Dendritic cell treated with granulocyte-macrophage colony-stimulating factor and Interleukin-4, amounts not matched to agents 40 ng/mL and 50 ng/mL, for 4 days (primary cell): Measurements from ENCODE around the gene PTCH1.
A peak's percentile ranks its signal among the peaks of the same experiment; 100 is the strongest.

ENCODE experiments used
- H3K27ac Mint-ChIP-seq: one replicate; pipeline ENCODE4 v1.8.0; 2022; ENCODE audit warnings: mild to moderate bottlenecking, mixed read lengths
- H3K27me3 Mint-ChIP-seq: one replicate; pipeline ENCODE4 v1.8.0; 2022; ENCODE audit warnings: mild to moderate bottlenecking, mixed read lengths
- H3K36me3 Mint-ChIP-seq: one replicate; pipeline ENCODE4 v1.8.0; 2022; ENCODE audit warnings: low read depth, mixed read lengths
- H3K4me1 Mint-ChIP-seq: one replicate; pipeline ENCODE4 v1.8.0; 2022; ENCODE audit warnings: low read depth, mixed read lengths
- H3K4me3 Mint-ChIP-seq: one replicate; pipeline ENCODE4 v1.8.0; 2022; ENCODE audit warnings: mild to moderate bottlenecking, moderate library complexity, mixed read lengths
- H3K9me3 Mint-ChIP-seq: one replicate; pipeline ENCODE4 v1.8.0; 2022; ENCODE audit warnings: mixed read lengths
- intact Hi-C: fragments of 100-400 bp; cut with micrococcal nuclease; formaldehyde crosslinking; loops from one replicate; pipeline ENCODE4 v1.15.0; 2022

PTCH1 gene

GRCh38 chr9:95482621-95483020, 34.1 kb downstream of the PTCH1 start:
- intact Hi-C loops, result no loop called here
- no peak overlapping the region for H3K27ac Mint-ChIP-seq
- H3K4me1 Mint-ChIP-seq, result no peaks in the 10 kb centered on the region
- H3K4me3 Mint-ChIP-seq, result no peak overlapping the region
- no peaks in the 10 kb centered on the region for H3K9me3 Mint-ChIP-seq
- peaks cover 32% of the 10 kb centered on the region for H3K27me3 Mint-ChIP-seq
- H3K36me3 Mint-ChIP-seq, result no peaks in the 10 kb centered on the region

- Mint-ChIP-seq H3K4me3 (no peak overlapping the region), H3K9me3 (no peaks in the 10 kb centered on the region), H3K36me3 (no peaks in the 10 kb centered on the region), H3K27me3 (peaks cover 30% of the 10 kb centered on the region), H3K4me1 (no peaks in the 10 kb centered on the region), H3K27ac (no peak overlapping the region)
- intact Hi-C loops, result no loop called here
Measured at GRCh38 chr9:95481000-95481399, 35.8 kb downstream of the PTCH1 start.

- Mint-ChIP-seq H3K27me3 (peaks cover 33% of the 10 kb centered on the region), H3K4me3 (no peak overlapping the region), H3K4me1 (no peaks in the 10 kb centered on the region), H3K27ac (no peak overlapping the region), H3K36me3 (no peaks in the 10 kb centered on the region), H3K9me3 (no peaks in the 10 kb centered on the region)
- intact Hi-C loops, result no loop called here
Measured at GRCh38 chr9:95480346-95480745, 36.4 kb downstream of the PTCH1 start.

GRCh38 chr9:95479330-95479729, 37.4 kb downstream of the PTCH1 start:
- Mint-ChIP-seq H3K4me3 (no peak overlapping the region), H3K9me3 (no peaks in the 10 kb centered on the region), H3K36me3 (no peaks in the 10 kb centered on the region)

GRCh38 chr9:95478335-95478734, 38.4 kb downstream of the PTCH1 start:
- Mint-ChIP-seq H3K27ac (no peak overlapping the region), H3K27me3 (peaks cover 33% of the 10 kb centered on the region), H3K36me3 (no peaks in the 10 kb centered on the region), H3K4me3 (no peak overlapping the region), H3K4me1 (no peaks in the 10 kb centered on the region), H3K9me3 (no peaks in the 10 kb centered on the region)
- intact Hi-C loops, result no loop called here

More at GRCh38 chr9:95479330-95479729, 37.4 kb downstream of the PTCH1 start:
- peaks cover 36% of the 10 kb centered on the region for H3K27me3 Mint-ChIP-seq
- intact Hi-C loops, result no loop called here
- H3K27ac Mint-ChIP-seq, result no peak overlapping the region
- H3K4me1 Mint-ChIP-seq, result no peaks in the 10 kb centered on the region

GRCh38 chr9:95477885-95478284, 38.9 kb downstream of the PTCH1 start:
- Mint-ChIP-seq H3K9me3 (no peaks in the 10 kb centered on the region), H3K36me3 (no peaks in the 10 kb centered on the region), H3K27me3 (peaks cover 31% of the 10 kb centered on the region), H3K4me1 (no peaks in the 10 kb centered on the region), H3K27ac (no peak overlapping the region), H3K4me3 (no peak overlapping the region)
- intact Hi-C loops, result no loop called here

GRCh38 chr9:95477441-95477840, 39.3 kb downstream of the PTCH1 start:
- no peaks in the 10 kb centered on the region for H3K4me1 Mint-ChIP-seq
- no peaks in the 10 kb centered on the region for H3K36me3 Mint-ChIP-seq
- intact Hi-C loops, result no loop called here
- H3K4me3 Mint-ChIP-seq, result no peak overlapping the region
- no peaks in the 10 kb centered on the region for H3K9me3 Mint-ChIP-seq
- H3K27ac Mint-ChIP-seq, result no peak overlapping the region
- H3K27me3 Mint-ChIP-seq, result peaks cover 29% of the 10 kb centered on the region

GRCh38 chr9:95468791-95469190, 48.0 kb downstream of the PTCH1 start:
- H3K4me3 Mint-ChIP-seq, result no peak overlapping the region
- H3K36me3 Mint-ChIP-seq, result no peaks in the 10 kb centered on the region
- H3K4me1 Mint-ChIP-seq, result peaks cover 4% of the 10 kb centered on the region
- no peak overlapping the region for H3K27ac Mint-ChIP-seq
- intact Hi-C loops, result no loop called here
- H3K9me3 Mint-ChIP-seq, result no peaks in the 10 kb centered on the region
- peaks cover 37% of the 10 kb centered on the region for H3K27me3 Mint-ChIP-seq

GRCh38 chr9:95465115-95465514, 51.7 kb downstream of the PTCH1 start:
- H3K4me1 Mint-ChIP-seq, result peaks cover 19% of the 10 kb centered on the region
- H3K36me3 Mint-ChIP-seq, result no peaks in the 10 kb centered on the region
- no peaks in the 10 kb centered on the region for H3K9me3 Mint-ChIP-seq
- no peak overlapping the region for H3K4me3 Mint-ChIP-seq
- no peak overlapping the region for H3K27ac Mint-ChIP-seq
- peaks cover 58% of the 10 kb centered on the region for H3K27me3 Mint-ChIP-seq
- intact Hi-C loops, result no loop called here

- H3K4me3 Mint-ChIP-seq, result no peak overlapping the region
- intact Hi-C loops, result no loop called here
Measured at GRCh38 chr9:95463148-95464060, 53.4 kb downstream of the PTCH1 start.

GRCh38 chr9:95462249-95463147, 54.3 kb downstream of the PTCH1 start:
- intact Hi-C loops, result no loop called here
- H3K36me3 Mint-ChIP-seq, result no peaks in the 10 kb centered on the region
- H3K4me1 Mint-ChIP-seq, result peaks cover 15% of the 10 kb centered on the region
- no peaks in the 10 kb centered on the region for H3K9me3 Mint-ChIP-seq
- peaks cover 64% of the 10 kb centered on the region for H3K27me3 Mint-ChIP-seq
- H3K27ac Mint-ChIP-seq, result peak overlapping the region; percentile 9
- H3K4me3 Mint-ChIP-seq, result no peak overlapping the region

More at GRCh38 chr9:95463148-95464060, 53.4 kb downstream of the PTCH1 start:
- Mint-ChIP-seq H3K36me3 (no peaks in the 10 kb centered on the region), H3K4me1 (peaks cover 15% of the 10 kb centered on the region), H3K9me3 (no peaks in the 10 kb centered on the region), H3K27ac (no peak overlapping the region), H3K27me3 (peaks cover 61% of the 10 kb centered on the region)

GRCh38 chr9:95461448-95462248, 55.1 kb downstream of the PTCH1 start:
- Mint-ChIP-seq H3K4me1 (peaks cover 15% of the 10 kb centered on the region), H3K36me3 (no peaks in the 10 kb centered on the region), H3K4me3 (no peak overlapping the region), H3K27me3 (peaks cover 66% of the 10 kb centered on the region), H3K9me3 (no peaks in the 10 kb centered on the region), H3K27ac (no peak overlapping the region)
- intact Hi-C loops, result no loop called here

- Mint-ChIP-seq H3K36me3 (no peaks in the 10 kb centered on the region), H3K4me3 (no peak overlapping the region), H3K27ac (no peak overlapping the region), H3K27me3 (peaks cover 72% of the 10 kb centered on the region), H3K4me1 (peaks cover 15% of the 10 kb centered on the region), H3K9me3 (no peaks in the 10 kb centered on the region)
- intact Hi-C loops, result no loop called here
Measured at GRCh38 chr9:95460518-95461164, 56.1 kb downstream of the PTCH1 start.
